ENCODE measurements around the gene TOB2. TPM values are rescaled to one million over a fixed set of nuclear protein-coding genes. Genes with fewer than 3 reads are reported as not detected.

TOB2 gene
- total and polyA plus RNA-seq, 9 of the 15 experiments (the other 6 are each of a cell fraction or from before 2014, with no cell fraction given), result 3.3 to 20.5 (median 7.3) TPM

DNA sequence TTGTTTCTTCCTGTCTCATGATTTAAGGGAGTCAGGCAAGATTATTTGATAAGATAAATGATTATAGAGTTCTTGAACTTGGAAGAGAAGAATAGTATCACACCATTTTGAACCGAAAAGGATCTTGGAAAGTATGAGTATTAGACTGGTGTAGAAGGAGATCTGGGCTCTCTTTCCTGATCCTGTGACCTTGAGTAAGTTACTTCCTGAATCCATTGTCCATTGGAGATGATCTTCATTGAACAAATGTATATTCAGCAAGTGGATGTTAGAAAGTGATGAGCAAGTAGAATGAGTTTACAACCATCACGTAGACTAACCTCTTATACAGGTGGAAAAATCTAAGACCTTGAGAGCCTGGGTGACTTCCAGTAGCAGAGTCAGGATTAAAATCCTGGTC lies 24.3 kb upstream of the TOB2 start (continued):
- TF ChIP-seq EWSR1 (IDR thresholded peaks at IDR 0.05; ENCODE audit: borderline replicate concordance, low read depth, partially characterized antibody) (no peak), CBX8 (IDR thresholded peaks at IDR 0.05; ENCODE audit: borderline replicate concordance, extremely low read depth, low read depth, low read length, poor library complexity, severe bottlenecking) (no peak), ZNF354B (CRISPR knock-in tag; IDR thresholded peaks at IDR 0.05) (no peak)

DNA sequence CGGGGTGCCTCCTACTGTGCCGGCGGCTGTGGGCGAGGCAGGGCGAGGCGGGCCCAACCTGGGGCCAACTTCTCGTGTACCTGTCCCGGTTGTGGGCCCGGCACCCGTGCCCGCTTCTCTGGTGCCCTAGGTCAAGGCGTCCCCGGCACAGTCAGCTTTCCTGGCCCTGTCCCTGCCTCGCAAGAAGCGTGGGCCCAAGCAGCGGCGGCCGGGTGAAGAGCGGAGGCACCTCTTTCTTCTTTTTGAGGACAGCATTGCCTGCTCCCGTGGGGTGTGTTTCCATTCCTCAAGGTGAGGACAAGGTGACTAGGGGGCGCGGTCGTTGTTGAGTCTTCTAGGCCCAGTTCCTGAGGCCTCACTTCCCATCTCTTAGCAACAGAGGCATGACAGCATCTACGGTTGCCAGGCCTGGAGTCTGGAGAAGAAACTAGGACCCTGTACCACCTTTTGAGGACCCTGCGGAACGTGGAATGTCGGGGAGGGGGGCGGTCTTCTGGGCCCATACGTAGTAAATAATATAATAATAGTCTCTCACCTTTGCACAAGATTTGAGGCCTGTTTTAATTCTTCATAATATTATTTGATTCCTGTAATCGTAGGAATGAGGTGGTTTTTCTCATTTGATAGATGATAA lies 22.7 kb upstream of the TOB2 start:
- under 1% methylated on average over 29 of the region's 30 CpGs for WGBS (ENCODE audit: insufficient coverage, low coverage, missing lambda C conversion rate)
- H3K27ac ChIP-seq (ENCODE audit: extremely low read depth, low read depth, low read length), result peak overlapping the region; percentile 97
- H3K9me3 ChIP-seq (replicated peaks; ENCODE audit: control insufficient read depth, insufficient read depth, low read depth, low read length), result no peaks in the 10 kb centered on the region
- peak overlapping the region; percentile 89 for H3K4me3 ChIP-seq
- FAIRE-seq, result peak; percentile 44
- H3K4me1 ChIP-seq (replicated peaks in 1 of 2; ENCODE audit: control insufficient read depth in 2 of 2, insufficient read depth in 2 of 2, low read length in 2 of 2), result peaks cover 0 to 9% of the 10 kb centered on the region in 2 experiments; a peak in 2 of 5 replicates
- no peaks in the 10 kb centered on the region for H3K27me3 ChIP-seq (ENCODE audit: control insufficient read depth in 2 of 2, insufficient read depth in 2 of 2, low read length in 2 of 2)
- peak overlapping the region; percentile 88 for H3K4me2 ChIP-seq (ENCODE audit: insufficient read depth, low read length)
- H3K9me1 ChIP-seq (ENCODE audit: control insufficient read depth, insufficient read depth, low read length), result peaks cover 3% of the 10 kb centered on the region
- in situ Hi-C loops (cut with MboI) (no loop called here), intact Hi-C loops (cut with micrococcal nuclease) (loop anchor here (2.0 to 10.0 kb wide), 3 partner anchors 21 to 185 kb away; partner anchors contain the start of gene RANGAP1)
- H2AFZ ChIP-seq (ENCODE audit: low read depth, low read length), result peak overlapping the region; percentile 99; the same call in 1 of the 2 replicates
- POLR2A ChIA-PET, result interaction anchor here (0.6 to 4.7 kb wide), 12 partner anchors 8 to 152 kb away, joined by 3 to 36 read pairs (median 6); partner anchors contain the start of genes DESI1, TEF, TOB2 and XRCC6
- H3K9ac ChIP-seq (ENCODE audit: insufficient read depth in 1 of 2, low read depth in 2 of 2, low read length in 2 of 2), result peak overlapping the region; percentile 96
- CTCF ChIA-PET (ENCODE audit: low intra/inter-chr PET ratio), result no interaction called here
- ATAC-seq, result peak; percentile 62
- peaks cover 89% of the 10 kb centered on the region for H3K79me2 ChIP-seq (ENCODE audit: control insufficient read depth, insufficient read depth, low read length)
- TSS peak; percentile 67 for BruUV-seq (replicated peaks)
- H3K36me3 ChIP-seq (ENCODE audit: control insufficient read depth, insufficient read depth, low read length), result peaks cover 73% of the 10 kb centered on the region
- H4K20me1 ChIP-seq (replicated peaks; ENCODE audit: control insufficient read depth, insufficient read depth, low read length), result 0 out of 2 replicates have a peak, but pooled peaks cover 4% of the 10 kb centered on the region
- peak in 2 of 4 experiments; percentile 46 to 71 for DNase-seq (ENCODE audit: extremely low read depth in 1 of 4, low spot score in 3 of 4)
- TF ChIP-seq PHF20 (IDR thresholded peaks at IDR 0.05; ENCODE audit: partially characterized antibody), result peak; percentile 17
- no peak for TF ChIP-seq L3MBTL2 (IDR thresholded peaks at IDR 0.05)
- TF ChIP-seq ETS2 (tag; IDR thresholded peaks at IDR 0.05; ENCODE audit: borderline replicate concordance, poor library complexity, severe bottlenecking), result no peak
- TF ChIP-seq GTF2E2 (tag; IDR thresholded peaks at IDR 0.05), result peak; percentile 83
- TF ChIP-seq, protein P1, sequence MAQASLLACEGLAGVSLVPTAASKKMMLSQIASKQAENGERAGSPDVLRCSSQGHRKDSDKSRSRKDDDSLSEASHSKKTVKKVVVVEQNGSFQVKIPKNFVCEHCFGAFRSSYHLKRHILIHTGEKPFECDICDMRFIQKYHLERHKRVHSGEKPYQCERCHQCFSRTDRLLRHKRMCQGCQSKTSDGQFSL (CRISPR knock-in tag; IDR thresholded peaks at IDR 0.05), result 0 out of 2 replicates have a peak, but pooled peaks have one; percentile 39
- TF ChIP-seq, protein P1 (tag; IDR thresholded peaks at IDR 0.05), result no peak
- TF ChIP-seq, protein P2, sequence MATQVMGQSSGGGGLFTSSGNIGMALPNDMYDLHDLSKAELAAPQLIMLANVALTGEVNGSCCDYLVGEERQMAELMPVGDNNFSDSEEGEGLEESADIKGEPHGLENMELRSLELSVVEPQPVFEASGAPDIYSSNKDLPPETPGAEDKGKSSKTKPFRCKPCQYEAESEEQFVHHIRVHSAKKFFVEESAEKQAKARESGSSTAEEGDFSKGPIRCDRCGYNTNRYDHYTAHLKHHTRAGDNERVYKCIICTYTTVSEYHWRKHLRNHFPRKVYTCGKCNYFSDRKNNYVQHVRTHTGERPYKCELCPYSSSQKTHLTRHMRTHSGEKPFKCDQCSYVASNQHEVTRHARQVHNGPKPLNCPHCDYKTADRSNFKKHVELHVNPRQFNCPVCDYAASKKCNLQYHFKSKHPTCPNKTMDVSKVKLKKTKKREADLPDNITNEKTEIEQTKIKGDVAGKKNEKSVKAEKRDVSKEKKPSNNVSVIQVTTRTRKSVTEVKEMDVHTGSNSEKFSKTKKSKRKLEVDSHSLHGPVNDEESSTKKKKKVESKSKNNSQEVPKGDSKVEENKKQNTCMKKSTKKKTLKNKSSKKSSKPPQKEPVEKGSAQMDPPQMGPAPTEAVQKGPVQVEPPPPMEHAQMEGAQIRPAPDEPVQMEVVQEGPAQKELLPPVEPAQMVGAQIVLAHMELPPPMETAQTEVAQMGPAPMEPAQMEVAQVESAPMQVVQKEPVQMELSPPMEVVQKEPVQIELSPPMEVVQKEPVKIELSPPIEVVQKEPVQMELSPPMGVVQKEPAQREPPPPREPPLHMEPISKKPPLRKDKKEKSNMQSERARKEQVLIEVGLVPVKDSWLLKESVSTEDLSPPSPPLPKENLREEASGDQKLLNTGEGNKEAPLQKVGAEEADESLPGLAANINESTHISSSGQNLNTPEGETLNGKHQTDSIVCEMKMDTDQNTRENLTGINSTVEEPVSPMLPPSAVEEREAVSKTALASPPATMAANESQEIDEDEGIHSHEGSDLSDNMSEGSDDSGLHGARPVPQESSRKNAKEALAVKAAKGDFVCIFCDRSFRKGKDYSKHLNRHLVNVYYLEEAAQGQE (IDR thresholded peaks at IDR 0.05; ENCODE audit: borderline replicate concordance), result no peak
- TF ChIP-seq, protein P2 (CRISPR knock-in tag; IDR thresholded peaks at IDR 0.05; ENCODE audit: low read depth), result 0 out of 2 replicates have a peak, but pooled peaks have one; percentile 34

Measured in K562 (cell line).